ENCODE results near the gene RNF149.
"Not testable (repeated sequence)": the region's sequence is repeated elsewhere in the genome, so short reads cannot be mapped to it uniquely, and the experiment has no call there.

Gene RNF149

GRCh38 chr2:101253013-101253702 lies 55.3 kb downstream of the RNF149 start:
- DNase-seq (ENCODE audit: low read depth in 2 of 2) = peak; percentile 63 to 64
- TF ChIP-seq CTCF (IDR thresholded peaks at IDR 0.05; ENCODE audit: low read depth, low read length) = no peak
- H3K4me3 ChIP-seq (replicated peaks in 1 of 2; ENCODE audit: low read depth in 2 of 2, low read length in 2 of 2) = peak overlapping the region; percentile 93 to 97

GRCh38 chr2:101252408-101253012 lies 56.0 kb downstream of the RNF149 start, which contains the start of gene CNOT11:
TSS of gene CNOT11 (plus strand) at chr2:101252886. CDS start at chr2:101252965, 79 bp downstream.
- peak within 1 kb of the TSS; percentile 93 to 97 for H3K4me3 ChIP-seq (replicated peaks in 1 of 2; ENCODE audit: low read depth in 2 of 2, low read length in 2 of 2)
- TF ChIP-seq CTCF (IDR thresholded peaks at IDR 0.05; ENCODE audit: low read depth, low read length) = no peak
- peak; percentile 99 for DNase-seq (ENCODE audit: low read depth in 2 of 2)

GRCh38 chr2:101251844-101252407 lies 56.6 kb downstream of the RNF149 start:
- TF ChIP-seq CTCF (IDR thresholded peaks at IDR 0.05; ENCODE audit: low read depth, low read length) = peak; percentile 14
- peak overlapping the region; percentile 48 to 93 for H3K4me3 ChIP-seq (replicated peaks in 1 of 2; ENCODE audit: low read depth in 2 of 2, low read length in 2 of 2)
- DNase-seq (ENCODE audit: low read depth in 2 of 2) = no peak

- not testable (repeated sequence) for DNase-seq (ENCODE audit: low read depth in 2 of 2); H3K4me3 ChIP-seq (replicated peaks in 1 of 2; ENCODE audit: low read depth in 2 of 2, low read length in 2 of 2)
These were observed 57.2 kb downstream of the RNF149 start for GRCh38 chr2:101251246-101251781.

- no peak for DNase-seq (ENCODE audit: low read depth in 2 of 2)
- no peak for TF ChIP-seq CTCF (IDR thresholded peaks at IDR 0.05; ENCODE audit: low read depth, low read length)
- H3K4me3 ChIP-seq (replicated peaks in 1 of 2; ENCODE audit: low read depth in 2 of 2, low read length in 2 of 2) = no peak overlapping the region
These were observed 58.7 kb downstream of the RNF149 start for GRCh38 chr2:101249826-101250225.

- not testable (repeated sequence) for DNase-seq (ENCODE audit: low read depth in 2 of 2); H3K4me3 ChIP-seq (replicated peaks in 1 of 2; ENCODE audit: low read depth in 2 of 2, low read length in 2 of 2)
These were observed 59.7 kb downstream of the RNF149 start for GRCh38 chr2:101248756-101249155.

GRCh38 chr2:101245468-101245867 lies 63.0 kb downstream of the RNF149 start:
- H3K4me3 ChIP-seq (replicated peaks in 1 of 2; ENCODE audit: low read depth in 2 of 2, low read length in 2 of 2); DNase-seq (ENCODE audit: low read depth in 2 of 2): not testable (repeated sequence)

GRCh38 chr2:101244899-101245298 lies 63.6 kb downstream of the RNF149 start:
- not testable (repeated sequence) for H3K4me3 ChIP-seq (replicated peaks in 1 of 2; ENCODE audit: low read depth in 2 of 2, low read length in 2 of 2); DNase-seq (ENCODE audit: low read depth in 2 of 2)

- not testable (repeated sequence) for H3K4me3 ChIP-seq (replicated peaks in 1 of 2; ENCODE audit: low read depth in 2 of 2, low read length in 2 of 2); DNase-seq (ENCODE audit: low read depth in 2 of 2)
These were observed 64.1 kb downstream of the RNF149 start for GRCh38 chr2:101244373-101244772.
